Peyer's patch (tissue), 4 donors: ENCODE measurements around the gene PPM1L.

Source experiments
- POLR2A ChIP-seq, 2 donors: fragments of 450-650 bp; IDR thresholded peaks; one replicate each; pipeline ENCODE4 v1.5.1; 2017; ENCODE audit warnings: antibody characterized with exemption in 2 of 2, mild to moderate bottlenecking in 2 of 2, moderate library complexity in 2 of 2
- TF ChIP-seq, protein P1 (sequence below), 6 experiments: fragments of 450-650 bp in 4 of 6; fragments of 200-600 bp in 2 of 6; sonication (generic) in 1 of 6; IDR thresholded peaks; one replicate each; pipeline ENCODE4 v1.5.1; 2017 to 2019; ENCODE audit warnings: antibody characterized with exemption in 6 of 6, mild to moderate bottlenecking in 3 of 6, moderate library complexity in 1 of 6

DNA sequence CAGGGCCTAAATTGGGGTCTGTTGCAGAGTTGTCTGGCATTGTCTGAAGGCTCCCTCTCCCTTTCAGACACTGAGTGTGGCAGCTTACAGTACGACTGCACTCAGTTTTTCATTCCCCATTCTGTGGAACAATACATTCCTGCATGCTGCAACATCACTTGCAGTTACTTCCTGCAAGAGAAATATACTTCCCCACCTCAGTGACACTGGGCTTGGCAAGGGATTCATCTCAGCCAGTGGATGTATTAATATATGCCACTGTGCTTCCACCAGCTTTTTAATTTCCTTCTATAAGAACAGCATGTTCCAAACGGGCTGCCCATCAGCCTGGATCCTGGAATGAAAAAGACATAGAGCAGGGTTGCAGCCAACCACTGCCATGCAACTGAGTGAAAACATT is 326.0 kb downstream of the PPM1L start:
- TF ChIP-seq, protein P1, sequence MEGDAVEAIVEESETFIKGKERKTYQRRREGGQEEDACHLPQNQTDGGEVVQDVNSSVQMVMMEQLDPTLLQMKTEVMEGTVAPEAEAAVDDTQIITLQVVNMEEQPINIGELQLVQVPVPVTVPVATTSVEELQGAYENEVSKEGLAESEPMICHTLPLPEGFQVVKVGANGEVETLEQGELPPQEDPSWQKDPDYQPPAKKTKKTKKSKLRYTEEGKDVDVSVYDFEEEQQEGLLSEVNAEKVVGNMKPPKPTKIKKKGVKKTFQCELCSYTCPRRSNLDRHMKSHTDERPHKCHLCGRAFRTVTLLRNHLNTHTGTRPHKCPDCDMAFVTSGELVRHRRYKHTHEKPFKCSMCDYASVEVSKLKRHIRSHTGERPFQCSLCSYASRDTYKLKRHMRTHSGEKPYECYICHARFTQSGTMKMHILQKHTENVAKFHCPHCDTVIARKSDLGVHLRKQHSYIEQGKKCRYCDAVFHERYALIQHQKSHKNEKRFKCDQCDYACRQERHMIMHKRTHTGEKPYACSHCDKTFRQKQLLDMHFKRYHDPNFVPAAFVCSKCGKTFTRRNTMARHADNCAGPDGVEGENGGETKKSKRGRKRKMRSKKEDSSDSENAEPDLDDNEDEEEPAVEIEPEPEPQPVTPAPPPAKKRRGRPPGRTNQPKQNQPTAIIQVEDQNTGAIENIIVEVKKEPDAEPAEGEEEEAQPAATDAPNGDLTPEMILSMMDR (IDR thresholded peaks at IDR 0.05), result no peak
- TF ChIP-seq POLR2A (IDR thresholded peaks at IDR 0.05), result no peak
